ENCODE data around the gene TTBK1.

Gene TTBK1

GRCh38 chr6:43240950-43241349 lies 2.3 kb upstream of the TTBK1 start:
- H3K79me2 ChIP-seq (ENCODE audit: control insufficient read depth, insufficient read depth, low read length, unreplicated experiment): no peaks in the 10 kb centered on the region
- no peaks in the 10 kb centered on the region for H3K4me1 ChIP-seq (ENCODE audit: control insufficient read depth, insufficient read depth, low read length, unreplicated experiment)
- peaks cover 86% of the 10 kb centered on the region for H3K27me3 ChIP-seq (ENCODE audit: insufficient read depth, low read length)
- no peaks in the 10 kb centered on the region for H3K36me3 ChIP-seq (ENCODE audit: insufficient read depth, low read length)
- H2AFZ ChIP-seq (ENCODE audit: low read length, unreplicated experiment): no peak overlapping the region
- H3K4me3 ChIP-seq (ENCODE audit: low read depth, low read length): no peak overlapping the region
- H3K27ac ChIP-seq (ENCODE audit: low read depth, low read length): no peak overlapping the region

- H3K27me3 ChIP-seq (ENCODE audit: insufficient read depth, low read length): peaks cover 87% of the 10 kb centered on the region
- no peaks in the 10 kb centered on the region for H3K4me1 ChIP-seq (ENCODE audit: control insufficient read depth, insufficient read depth, low read length, unreplicated experiment)
- H3K79me2 ChIP-seq (ENCODE audit: control insufficient read depth, insufficient read depth, low read length, unreplicated experiment): no peaks in the 10 kb centered on the region
- no peak overlapping the region for H2AFZ ChIP-seq (ENCODE audit: low read length, unreplicated experiment)
- H3K36me3 ChIP-seq (ENCODE audit: insufficient read depth, low read length): no peaks in the 10 kb centered on the region
- no peak overlapping the region for H3K27ac ChIP-seq (ENCODE audit: low read depth, low read length)
- H3K4me3 ChIP-seq (ENCODE audit: low read depth, low read length): no peak overlapping the region
These were observed 1.8 kb upstream of the TTBK1 start for GRCh38 chr6:43241446-43241845.

DNA sequence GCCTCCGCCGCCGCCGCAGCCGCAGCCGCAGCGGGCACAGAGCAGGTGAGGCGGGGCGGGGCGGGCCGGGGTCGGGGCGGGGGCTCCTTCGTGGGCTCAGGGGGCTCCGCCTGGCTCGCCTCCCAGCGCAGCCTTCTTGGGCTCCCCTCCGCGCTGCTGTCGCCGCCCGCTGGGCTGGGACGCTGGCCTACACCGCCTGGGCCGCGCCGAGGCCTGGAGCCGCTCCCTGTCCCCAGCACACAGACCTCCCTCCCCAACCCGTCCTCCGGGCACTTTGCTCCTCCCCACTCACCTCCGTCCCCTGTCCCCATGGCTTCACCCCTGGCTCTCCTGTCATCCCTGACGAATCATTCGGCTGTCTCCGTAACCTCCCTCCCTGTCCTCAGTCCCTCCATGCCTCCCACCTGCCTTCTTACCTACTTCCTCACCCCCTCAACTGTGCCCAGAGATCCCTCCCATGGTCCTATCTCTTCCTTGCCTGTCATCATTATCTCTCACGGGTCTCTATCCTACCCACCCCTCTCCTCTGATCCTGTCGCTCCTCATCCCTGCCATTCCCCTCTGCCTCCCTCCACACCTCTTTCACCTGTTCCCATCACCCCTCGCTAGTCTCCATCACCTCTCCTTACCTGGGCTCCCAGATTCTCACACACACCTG lies 512 bp downstream of the TTBK1 start:
- Histone ChIP-seq H2AFZ (ENCODE audit: low read length, unreplicated experiment) (no peak overlapping the region), H3K4me3 (ENCODE audit: low read depth, low read length) (no peak overlapping the region)

GRCh38 chr6:43246301-43247113 lies 3.2 kb downstream of the TTBK1 start:
- no peaks in the 10 kb centered on the region for H3K36me3 ChIP-seq (ENCODE audit: insufficient read depth, low read length)
- no peaks in the 10 kb centered on the region for H3K4me1 ChIP-seq (ENCODE audit: control insufficient read depth, insufficient read depth, low read length, unreplicated experiment)
- peak overlapping the region; percentile 30 for H2AFZ ChIP-seq (ENCODE audit: low read length, unreplicated experiment)
- H3K4me3 ChIP-seq (ENCODE audit: low read depth, low read length): peak overlapping the region; percentile 56
- no peaks in the 10 kb centered on the region for H3K79me2 ChIP-seq (ENCODE audit: control insufficient read depth, insufficient read depth, low read length, unreplicated experiment)
- H3K27ac ChIP-seq (ENCODE audit: low read depth, low read length): no peak overlapping the region
- H3K27me3 ChIP-seq (ENCODE audit: insufficient read depth, low read length): peaks cover 52% of the 10 kb centered on the region

More for the DNA sequence above, 512 bp downstream of the TTBK1 start:
- no peaks in the 10 kb centered on the region for H3K4me1 ChIP-seq (ENCODE audit: control insufficient read depth, insufficient read depth, low read length, unreplicated experiment)
- H3K27me3 ChIP-seq (ENCODE audit: insufficient read depth, low read length): peaks cover 70% of the 10 kb centered on the region
- H3K27ac ChIP-seq (ENCODE audit: low read depth, low read length): no peak overlapping the region
- H3K79me2 ChIP-seq (ENCODE audit: control insufficient read depth, insufficient read depth, low read length, unreplicated experiment): no peaks in the 10 kb centered on the region
- no peaks in the 10 kb centered on the region for H3K36me3 ChIP-seq (ENCODE audit: insufficient read depth, low read length)

GRCh38 chr6:43247114-43247999 lies 4.1 kb downstream of the TTBK1 start:
- peak overlapping the region; percentile 56 for H3K4me3 ChIP-seq (ENCODE audit: low read depth, low read length)
- no peak overlapping the region for H3K27ac ChIP-seq (ENCODE audit: low read depth, low read length)
- H3K27me3 ChIP-seq (ENCODE audit: insufficient read depth, low read length): peaks cover 46% of the 10 kb centered on the region
- no peaks in the 10 kb centered on the region for H3K36me3 ChIP-seq (ENCODE audit: insufficient read depth, low read length)
- H3K4me1 ChIP-seq (ENCODE audit: control insufficient read depth, insufficient read depth, low read length, unreplicated experiment): no peaks in the 10 kb centered on the region
- no peaks in the 10 kb centered on the region for H3K79me2 ChIP-seq (ENCODE audit: control insufficient read depth, insufficient read depth, low read length, unreplicated experiment)
- H2AFZ ChIP-seq (ENCODE audit: low read length, unreplicated experiment): peak overlapping the region; percentile 30

DNA sequence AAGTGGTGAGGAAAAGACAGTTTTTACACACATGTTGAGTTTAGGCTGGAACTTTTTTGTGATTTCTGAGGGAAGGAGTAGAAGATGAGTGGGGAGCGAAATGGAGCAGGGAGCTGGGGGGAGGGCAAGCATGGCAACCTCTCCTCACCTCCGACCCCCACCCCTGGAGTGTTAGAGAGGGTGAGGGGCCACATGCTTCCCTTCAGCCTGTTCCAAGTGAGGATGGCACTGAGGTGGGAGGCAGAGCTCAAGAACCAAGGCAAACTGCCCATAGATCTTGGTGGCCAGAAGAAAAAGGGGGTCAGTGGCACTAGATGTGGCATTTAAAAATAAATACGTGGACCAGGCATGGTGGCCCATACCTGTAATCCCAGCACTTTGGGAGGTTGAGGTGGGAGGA lies 4.8 kb downstream of the TTBK1 start:
- Histone ChIP-seq H2AFZ (ENCODE audit: low read length, unreplicated experiment) (no peak overlapping the region), H3K36me3 (ENCODE audit: insufficient read depth, low read length) (no peaks in the 10 kb centered on the region), H3K4me3 (ENCODE audit: low read depth, low read length) (no peak overlapping the region), H3K79me2 (ENCODE audit: control insufficient read depth, insufficient read depth, low read length, unreplicated experiment) (no peaks in the 10 kb centered on the region), H3K27me3 (ENCODE audit: insufficient read depth, low read length) (peaks cover 39% of the 10 kb centered on the region), H3K27ac (ENCODE audit: low read depth, low read length) (no peak overlapping the region), H3K4me1 (ENCODE audit: control insufficient read depth, insufficient read depth, low read length, unreplicated experiment) (no peaks in the 10 kb centered on the region)

GRCh38 chr6:43248791-43249190 lies 5.5 kb downstream of the TTBK1 start:
- Histone ChIP-seq H2AFZ (ENCODE audit: low read length, unreplicated experiment) (no peak overlapping the region), H3K4me3 (ENCODE audit: low read depth, low read length) (no peak overlapping the region), H3K4me1 (ENCODE audit: control insufficient read depth, insufficient read depth, low read length, unreplicated experiment) (no peaks in the 10 kb centered on the region), H3K27me3 (ENCODE audit: insufficient read depth, low read length) (peaks cover 34% of the 10 kb centered on the region), H3K79me2 (ENCODE audit: control insufficient read depth, insufficient read depth, low read length, unreplicated experiment) (no peaks in the 10 kb centered on the region), H3K27ac (ENCODE audit: low read depth, low read length) (no peak overlapping the region), H3K36me3 (ENCODE audit: insufficient read depth, low read length) (no peaks in the 10 kb centered on the region)

GRCh38 chr6:43250992-43251373 lies 7.7 kb downstream of the TTBK1 start:
- H3K36me3 ChIP-seq (ENCODE audit: insufficient read depth, low read length): no peaks in the 10 kb centered on the region
- no peak overlapping the region for H3K27ac ChIP-seq (ENCODE audit: low read depth, low read length)
- H3K79me2 ChIP-seq (ENCODE audit: control insufficient read depth, insufficient read depth, low read length, unreplicated experiment): no peaks in the 10 kb centered on the region
- H2AFZ ChIP-seq (ENCODE audit: low read length, unreplicated experiment): no peak overlapping the region
- peaks cover 12% of the 10 kb centered on the region for H3K27me3 ChIP-seq (ENCODE audit: insufficient read depth, low read length)
- H3K4me1 ChIP-seq (ENCODE audit: control insufficient read depth, insufficient read depth, low read length, unreplicated experiment): no peaks in the 10 kb centered on the region
- H3K4me3 ChIP-seq (ENCODE audit: low read depth, low read length): no peak overlapping the region

GRCh38 chr6:43253401-43253800 lies 10.1 kb downstream of the TTBK1 start:
- Histone ChIP-seq H2AFZ (ENCODE audit: low read length, unreplicated experiment) (no peak overlapping the region), H3K36me3 (ENCODE audit: insufficient read depth, low read length) (no peaks in the 10 kb centered on the region), H3K79me2 (ENCODE audit: control insufficient read depth, insufficient read depth, low read length, unreplicated experiment) (no peaks in the 10 kb centered on the region), H3K27me3 (ENCODE audit: insufficient read depth, low read length) (peaks cover 13% of the 10 kb centered on the region), H3K4me3 (ENCODE audit: low read depth, low read length) (no peak overlapping the region), H3K4me1 (ENCODE audit: control insufficient read depth, insufficient read depth, low read length, unreplicated experiment) (no peaks in the 10 kb centered on the region), H3K27ac (ENCODE audit: low read depth, low read length) (no peak overlapping the region)

DNA sequence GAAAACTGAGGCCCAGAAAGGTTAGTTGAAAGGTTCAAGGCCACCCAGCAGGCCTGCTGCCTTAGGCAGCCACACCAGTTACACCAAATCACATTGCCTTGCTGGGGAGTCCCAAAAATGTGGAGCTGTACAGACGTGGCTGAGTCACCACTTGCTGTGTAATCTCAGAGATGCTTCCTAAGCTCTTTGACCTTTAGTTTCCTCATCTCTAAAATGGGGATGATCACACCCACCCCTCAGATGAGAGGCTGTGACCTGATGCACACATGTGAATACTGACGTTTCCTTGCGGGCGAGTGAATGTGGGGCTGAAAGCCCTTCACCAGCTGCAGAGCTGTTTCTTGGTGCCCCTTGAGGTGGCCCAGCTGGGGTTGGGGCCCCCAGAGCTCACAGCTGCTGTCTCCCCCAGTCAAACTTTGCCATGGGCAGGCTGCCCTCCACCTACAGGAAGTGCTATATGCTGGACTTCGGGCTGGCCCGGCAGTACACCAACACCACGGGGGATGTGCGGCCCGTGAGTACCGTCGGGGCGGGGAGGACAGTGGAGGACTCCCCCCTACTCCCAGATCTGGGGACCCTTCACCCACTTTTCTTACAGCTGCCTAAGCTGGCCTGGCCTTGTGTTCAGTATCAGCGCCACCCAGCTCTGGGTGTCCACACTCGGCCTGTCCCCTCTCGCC lies 11.0 kb downstream of the TTBK1 start:
- no peak overlapping the region for H2AFZ ChIP-seq (ENCODE audit: low read length, unreplicated experiment)
- H3K36me3 ChIP-seq (ENCODE audit: insufficient read depth, low read length): no peaks in the 10 kb centered on the region
- H3K4me3 ChIP-seq (ENCODE audit: low read depth, low read length): no peak overlapping the region
- H3K27ac ChIP-seq (ENCODE audit: low read depth, low read length): no peak overlapping the region
- peaks cover 8% of the 10 kb centered on the region for H3K27me3 ChIP-seq (ENCODE audit: insufficient read depth, low read length)
- no peaks in the 10 kb centered on the region for H3K4me1 ChIP-seq (ENCODE audit: control insufficient read depth, insufficient read depth, low read length, unreplicated experiment)
- no peaks in the 10 kb centered on the region for H3K79me2 ChIP-seq (ENCODE audit: control insufficient read depth, insufficient read depth, low read length, unreplicated experiment)
